HS-27A (cell line): ENCODE measurements around the gene CLK3.

ENCODE experiments used
- DNase-seq: peaks from one replicate; pipeline ENCODE4 v3.0.0-alpha.2; 2012; ENCODE audit warnings: low read depth, missing footprints

Gene CLK3

DNA sequence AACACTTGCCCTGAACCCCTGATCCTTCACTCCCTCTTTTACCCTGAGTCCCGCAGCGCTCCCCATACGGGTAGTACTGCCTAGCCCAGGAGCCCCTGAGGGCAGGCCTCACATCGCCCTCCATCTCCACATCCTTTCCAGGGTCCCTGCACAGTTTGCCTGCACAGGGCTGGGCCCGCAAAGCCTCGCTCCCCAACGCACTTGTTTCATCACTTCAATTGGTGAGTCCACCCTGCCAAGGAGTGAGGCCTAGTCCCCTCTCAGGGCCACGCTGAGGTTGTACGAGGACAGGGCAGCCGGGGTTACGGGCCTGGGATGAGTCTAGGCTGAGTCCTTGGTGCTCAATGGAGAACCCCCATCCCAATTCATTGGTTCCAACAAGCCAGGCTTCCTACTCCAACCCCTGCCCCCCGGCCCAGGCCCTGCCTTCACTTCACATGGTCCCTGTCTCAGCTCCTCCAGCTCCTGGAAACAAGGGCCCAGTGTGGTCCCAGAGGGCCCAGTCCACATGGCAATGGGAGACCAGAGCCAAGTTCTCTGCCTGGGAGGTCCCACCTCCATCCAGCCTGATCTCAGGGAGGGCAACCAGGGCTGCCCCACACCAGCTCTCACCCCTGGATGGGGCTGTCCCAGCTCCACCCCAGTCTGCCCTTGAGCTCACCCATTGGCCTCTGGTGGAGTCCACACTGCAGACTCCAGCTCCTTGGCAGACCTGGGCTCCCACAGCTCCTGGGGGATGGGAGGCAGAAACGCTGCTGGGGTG lies 12.4 kb upstream of the CLK3 start:
- no peak for DNase-seq

DNA sequence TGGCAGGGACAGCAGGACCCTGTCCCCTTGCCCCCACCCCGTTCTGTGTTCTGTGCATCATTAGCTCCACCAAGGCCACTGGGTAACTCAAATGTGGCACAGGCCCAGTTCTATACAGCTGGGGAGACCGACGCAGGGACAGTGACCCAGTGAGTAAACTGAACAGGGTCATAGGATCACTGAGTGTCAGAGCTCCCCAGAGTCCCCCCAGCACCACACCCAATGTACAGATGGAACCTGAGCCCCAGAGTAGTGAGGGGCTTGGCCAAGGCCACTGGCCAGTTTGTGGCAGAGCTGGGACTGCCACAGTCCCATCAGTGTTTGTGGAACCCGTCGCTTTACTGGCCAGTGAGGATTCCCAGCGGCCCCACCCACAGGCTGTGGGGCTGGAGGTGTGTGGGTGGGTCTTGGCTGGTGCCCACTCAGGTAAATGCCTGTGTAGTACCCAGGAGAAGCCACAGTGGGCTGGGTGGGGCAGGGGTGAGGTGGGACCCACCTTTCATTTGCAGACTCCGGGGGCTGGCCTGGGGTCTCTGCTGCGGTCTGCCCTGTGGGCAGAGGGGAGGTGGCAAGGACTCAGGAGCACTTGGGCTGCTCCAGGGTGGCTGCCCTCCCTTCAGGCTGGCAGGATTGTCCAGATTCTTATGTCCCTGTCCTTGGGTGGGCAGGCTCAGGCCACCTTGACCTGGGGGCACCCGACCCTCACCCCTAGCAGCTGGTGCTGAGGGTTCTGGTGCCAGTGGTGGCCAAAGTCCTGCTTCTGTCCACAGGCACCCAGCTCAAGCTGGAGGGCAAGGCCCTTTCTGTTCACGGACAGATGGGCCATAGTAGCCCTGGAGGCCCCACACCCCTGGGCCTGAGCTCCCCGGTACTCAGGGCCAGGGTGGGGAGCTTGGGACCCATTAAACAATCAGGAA lies 11.6 kb upstream of the CLK3 start:
- no peak for DNase-seq

DNA sequence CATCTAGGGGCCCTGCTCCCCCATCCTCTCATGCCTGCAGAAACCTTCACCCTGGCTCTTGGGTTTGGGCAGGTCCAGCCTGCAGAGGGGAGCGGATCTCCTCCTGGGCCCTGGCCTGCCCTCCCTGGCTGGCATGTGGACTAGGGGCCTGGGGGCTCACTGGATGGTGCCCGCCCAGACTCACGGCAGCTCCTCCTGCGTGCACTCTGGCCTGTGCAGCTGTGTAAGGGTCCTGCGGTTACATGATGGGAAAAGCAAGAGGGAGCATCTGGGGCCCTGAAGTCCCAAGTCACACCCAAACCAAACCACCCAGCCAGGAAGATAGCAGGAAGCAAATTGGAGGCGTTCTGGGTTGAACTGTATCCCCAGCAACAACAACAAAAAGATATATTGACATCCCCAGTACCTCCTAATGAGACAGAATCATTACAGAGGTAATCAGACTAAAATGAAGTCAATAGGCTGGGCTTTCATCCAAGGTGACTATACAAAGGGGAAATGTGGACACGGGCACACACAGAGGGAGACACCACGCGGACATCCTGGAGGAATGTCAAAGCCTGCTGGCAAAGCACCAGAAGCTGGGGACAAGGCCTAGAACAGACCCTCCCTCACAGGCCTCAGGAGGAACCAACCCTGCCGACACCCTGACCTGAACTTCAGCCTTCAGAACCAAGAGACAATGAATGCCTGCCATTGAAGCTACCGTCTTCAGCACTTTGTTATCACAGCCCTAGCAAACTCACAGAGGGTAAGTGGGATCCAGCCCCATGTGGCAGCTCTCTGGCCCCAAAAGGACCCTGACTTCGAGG lies 10.4 kb upstream of the CLK3 start:
- DNase-seq = no peak

DNA sequence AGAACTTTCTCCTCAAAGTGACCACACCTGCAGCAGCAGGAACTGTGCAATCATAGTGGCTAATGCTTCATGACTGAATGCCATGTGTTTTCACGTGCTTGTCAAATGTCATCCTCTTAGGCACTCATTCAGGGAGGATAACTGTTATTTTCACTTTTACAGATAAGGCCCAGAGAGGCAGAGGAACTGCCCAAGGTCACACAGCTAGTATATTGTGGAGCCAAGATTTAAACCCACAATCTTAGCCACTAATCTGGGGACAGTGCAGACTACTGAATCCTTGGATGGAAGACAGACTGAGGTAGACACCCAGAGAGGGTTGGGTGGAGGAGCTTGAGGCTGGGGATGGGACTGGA lies 9.9 kb upstream of the CLK3 start:
- no peak for DNase-seq

DNA sequence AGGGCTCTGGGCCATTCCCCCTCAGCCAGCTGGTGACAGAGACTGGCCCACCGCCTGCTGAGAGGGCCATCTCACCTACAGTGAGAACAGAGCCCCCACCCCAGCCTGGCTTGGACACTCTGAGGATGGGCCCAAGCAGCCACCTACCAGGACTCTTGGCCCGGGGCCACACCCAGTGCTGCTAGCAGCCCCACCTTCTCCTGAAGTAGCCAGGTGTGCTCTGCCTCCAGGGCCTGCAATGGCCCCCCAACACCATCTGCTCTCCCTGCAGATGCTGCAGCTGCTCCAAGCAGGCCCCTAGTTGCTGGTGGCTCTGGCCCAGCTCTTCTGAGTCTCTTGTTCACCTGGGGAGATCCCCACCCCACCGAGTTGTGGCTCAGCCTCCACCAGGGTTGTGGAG lies 6.8 kb upstream of the CLK3 start:
- DNase-seq = no peak

DNA sequence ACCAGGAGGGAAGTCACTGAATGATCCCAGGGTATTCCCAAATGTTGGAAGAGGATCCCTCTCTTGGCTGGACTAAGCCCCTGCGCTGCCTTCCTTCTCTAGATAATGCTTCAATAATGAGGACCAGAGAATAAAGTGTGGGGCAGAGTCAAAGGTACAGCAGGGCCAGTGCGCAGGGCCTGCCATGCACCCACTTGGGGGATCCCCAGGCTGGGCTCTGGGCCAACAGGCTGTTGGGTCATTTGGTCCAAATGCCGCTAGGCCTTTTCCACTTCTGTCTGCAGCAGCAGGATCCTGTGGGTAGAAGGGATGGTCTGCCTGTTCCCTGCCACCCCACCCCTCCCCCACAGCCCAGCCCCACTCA lies 5.7 kb upstream of the CLK3 start:
- no peak for DNase-seq

DNA sequence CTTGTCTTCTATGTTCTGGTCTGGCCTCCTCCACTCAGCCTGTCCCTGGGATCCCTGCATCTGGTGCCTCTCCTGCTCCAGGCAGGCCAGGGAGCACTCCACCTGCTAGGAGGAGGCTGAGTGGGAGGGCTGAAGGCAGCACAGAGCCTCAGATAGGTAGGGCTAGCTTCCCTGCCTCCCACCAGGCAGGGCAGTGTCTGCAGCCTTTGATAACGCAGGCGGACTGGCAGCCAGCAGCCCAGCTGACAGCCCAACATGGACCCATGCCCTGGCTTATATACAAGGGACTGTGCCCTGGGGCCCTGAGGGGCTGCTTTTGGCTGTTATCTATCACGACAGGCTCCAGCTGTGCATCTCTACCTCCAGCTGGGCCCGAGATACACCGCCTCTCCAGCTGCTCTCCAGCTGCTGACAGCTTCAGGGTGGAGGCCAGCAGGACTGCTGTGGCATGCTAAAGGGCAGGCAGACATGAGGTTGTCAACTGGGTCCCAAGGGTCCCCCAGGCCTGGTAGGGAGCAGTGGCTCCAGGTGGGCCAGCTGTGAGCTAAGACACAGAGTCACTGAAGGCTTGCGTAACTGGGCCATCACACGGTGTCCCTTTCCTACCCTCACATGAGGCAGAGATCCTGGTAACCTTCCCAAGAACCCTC lies 5.2 kb upstream of the CLK3 start:
- DNase-seq = no peak

DNA sequence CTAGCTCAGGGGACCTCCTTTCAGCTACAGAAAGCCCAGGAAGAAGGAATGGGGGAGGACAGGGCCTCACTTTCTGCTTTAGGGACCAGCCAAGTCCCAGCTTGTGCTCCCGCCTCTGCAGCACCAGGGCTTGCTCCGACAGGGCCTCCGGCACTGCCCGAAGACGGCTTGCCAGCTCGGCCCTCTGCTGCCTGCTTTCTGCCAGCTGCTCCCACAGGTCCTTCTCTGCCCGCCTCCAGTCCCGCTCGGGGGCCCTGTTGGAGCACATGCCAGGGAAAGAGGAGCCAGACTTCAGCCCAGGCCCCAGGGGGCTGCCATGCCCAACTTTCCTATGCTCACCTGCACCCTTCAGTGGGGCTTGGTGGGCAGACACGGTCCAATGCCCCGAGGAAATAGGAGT lies 4.3 kb upstream of the CLK3 start:
- DNase-seq = no peak

DNA sequence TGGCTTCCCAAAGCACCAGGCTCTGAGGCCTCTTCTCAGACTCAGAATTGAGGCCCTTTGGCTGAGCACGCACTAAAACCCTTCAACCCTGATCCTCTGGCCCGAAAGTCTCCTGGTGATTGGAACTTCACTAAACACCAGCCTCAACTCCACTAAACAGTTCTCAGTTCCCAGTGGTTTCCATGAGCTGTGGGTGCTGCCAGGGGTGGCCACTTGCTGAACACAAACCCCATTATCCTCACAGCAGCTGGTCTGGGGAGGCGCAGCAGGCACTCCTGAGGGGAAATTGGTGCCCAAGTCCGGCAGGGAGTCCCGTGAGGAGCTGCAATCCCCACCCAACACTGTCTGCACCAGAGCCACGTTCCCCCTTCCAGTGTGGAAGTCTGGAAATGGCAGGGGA lies 3.8 kb upstream of the CLK3 start:
- DNase-seq = no peak

DNA sequence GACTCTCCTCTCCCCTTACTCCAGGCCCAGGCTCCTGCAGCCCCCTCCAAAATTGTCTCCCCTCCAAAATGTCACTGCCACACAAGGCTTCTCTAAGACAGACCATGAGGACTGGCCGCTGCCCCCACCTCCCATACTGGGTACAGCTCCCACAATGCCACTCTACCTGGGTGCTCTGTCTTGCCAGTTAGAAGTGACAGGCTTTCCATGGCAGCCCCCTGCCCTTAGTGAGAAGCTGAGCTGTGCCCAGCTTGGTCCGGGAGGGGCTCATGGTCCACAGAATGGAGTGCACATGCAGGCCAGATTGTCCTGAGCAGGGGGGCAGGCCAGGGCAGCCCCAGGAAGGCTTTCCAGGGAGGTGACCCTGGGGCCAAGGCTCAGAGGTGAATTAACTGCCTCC lies 3.0 kb upstream of the CLK3 start:
- no peak for DNase-seq

DNA sequence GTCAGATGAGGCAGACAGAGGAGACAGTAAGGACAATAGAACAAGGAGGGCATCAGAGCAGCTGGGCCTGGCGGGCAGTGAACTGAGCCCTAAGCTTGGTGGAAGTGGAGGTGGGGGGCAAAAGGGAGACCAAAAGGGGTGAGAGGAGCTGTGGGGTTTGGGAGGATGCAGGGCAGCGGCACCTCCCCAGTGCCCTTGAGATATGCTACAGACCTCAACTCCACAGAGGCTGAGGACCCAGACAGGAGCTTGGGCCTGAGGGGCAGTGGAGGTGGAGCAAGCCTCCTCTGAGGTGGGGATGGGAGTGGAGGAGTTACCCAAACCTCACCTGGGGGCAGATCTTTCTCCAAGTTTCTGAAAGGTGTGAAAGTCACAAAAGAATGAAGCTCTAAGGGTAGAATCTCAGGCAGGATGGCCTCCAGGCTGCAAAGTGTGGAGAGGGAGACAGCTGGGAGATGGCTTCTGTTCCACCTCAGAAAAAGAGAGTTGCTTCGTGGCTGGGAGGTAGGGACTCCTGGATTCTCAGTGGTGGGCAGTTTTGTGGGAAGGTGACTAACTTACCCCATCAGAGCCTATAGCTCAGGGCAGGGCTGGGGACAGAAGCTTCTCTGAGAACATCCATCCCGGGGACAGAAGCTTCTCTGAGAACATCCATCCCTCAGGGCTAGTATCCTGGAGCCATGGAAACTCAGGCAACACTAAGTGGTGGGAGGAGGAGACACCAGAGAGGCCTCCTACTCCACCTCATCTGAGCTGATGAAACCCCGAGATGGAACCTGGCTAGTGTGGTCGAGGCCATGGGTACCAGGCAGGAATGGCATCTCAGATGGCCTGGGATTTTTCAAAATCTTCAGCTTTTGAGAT lies 2.3 kb upstream of the CLK3 start:
- no peak for DNase-seq

DNA sequence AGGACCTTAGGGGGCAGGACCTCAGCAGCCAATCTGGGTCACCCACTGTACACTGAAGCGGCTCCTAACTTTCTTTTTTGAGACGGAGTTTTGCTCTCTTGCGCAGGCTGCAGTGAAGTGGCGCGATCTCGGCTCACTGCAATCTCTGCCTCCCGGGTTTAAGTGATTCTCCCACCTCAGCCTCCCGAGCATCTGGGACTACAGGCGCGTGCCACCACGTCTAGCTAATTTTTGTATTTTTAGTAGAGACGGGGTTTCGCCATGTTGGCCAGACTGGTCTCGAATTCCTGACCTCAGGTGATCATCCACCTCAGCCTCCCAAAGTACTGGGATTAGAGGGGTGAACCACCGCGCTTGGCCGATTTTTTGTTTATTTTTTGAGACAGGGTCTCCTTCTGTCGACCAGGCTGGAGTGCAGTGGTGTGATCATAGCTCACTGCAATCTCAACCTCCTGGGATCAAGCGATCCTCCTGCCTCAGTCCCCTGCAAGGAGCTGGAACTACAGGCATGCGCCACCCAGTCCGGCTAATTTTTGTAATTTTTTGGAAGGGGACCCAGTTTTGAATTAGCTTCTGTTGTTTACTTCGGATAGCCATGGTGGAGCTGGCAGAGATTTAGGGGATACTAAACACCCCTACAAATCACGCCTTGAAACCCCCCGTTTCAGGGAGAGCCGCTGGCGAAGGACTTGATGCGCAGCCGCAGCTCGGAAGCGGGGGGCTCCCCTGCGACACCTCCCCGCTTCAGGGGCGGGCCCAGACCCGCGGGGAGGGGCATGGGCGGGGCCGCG lies 1.5 kb upstream of the CLK3 start:
- DNase-seq = no peak

DNA sequence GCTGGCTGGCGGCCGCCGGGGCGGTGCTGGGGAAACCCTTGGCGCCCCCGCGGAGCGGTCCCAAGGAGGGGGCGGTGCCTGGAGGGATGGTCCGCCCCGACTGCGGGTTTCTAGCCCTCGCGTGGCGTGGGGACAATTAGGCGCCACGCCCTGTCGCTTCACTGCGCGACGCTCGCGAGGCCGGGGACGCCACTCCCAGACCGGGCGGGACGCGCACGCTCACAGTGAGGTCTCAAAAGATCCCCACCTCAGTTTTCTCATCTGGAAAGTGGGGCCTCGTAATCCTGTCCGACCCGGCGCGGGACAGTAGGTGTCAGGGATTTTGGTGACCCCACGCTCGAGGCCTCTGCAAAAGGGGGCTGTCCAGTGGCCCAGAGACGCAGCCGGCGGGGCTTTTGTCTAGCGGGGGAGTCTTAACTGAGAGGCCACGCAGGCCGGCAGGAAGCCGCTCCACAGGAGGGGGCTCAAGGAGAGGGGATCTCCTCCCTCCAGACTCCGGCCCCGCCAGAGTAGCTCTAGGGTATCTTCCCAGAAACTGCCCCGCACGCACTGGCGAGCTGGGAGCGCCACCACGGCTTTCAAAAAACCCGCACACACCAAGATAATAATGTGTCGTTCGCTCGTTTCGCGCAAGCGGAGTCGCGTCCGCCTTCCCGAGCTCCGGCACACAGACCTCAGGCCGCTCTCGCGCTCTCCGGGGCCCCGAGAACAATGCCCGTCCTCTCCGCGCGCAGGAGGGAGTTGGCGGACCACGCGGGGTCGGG lies 710 bp upstream of the CLK3 start:
- peak; percentile 49 for DNase-seq

DNA sequence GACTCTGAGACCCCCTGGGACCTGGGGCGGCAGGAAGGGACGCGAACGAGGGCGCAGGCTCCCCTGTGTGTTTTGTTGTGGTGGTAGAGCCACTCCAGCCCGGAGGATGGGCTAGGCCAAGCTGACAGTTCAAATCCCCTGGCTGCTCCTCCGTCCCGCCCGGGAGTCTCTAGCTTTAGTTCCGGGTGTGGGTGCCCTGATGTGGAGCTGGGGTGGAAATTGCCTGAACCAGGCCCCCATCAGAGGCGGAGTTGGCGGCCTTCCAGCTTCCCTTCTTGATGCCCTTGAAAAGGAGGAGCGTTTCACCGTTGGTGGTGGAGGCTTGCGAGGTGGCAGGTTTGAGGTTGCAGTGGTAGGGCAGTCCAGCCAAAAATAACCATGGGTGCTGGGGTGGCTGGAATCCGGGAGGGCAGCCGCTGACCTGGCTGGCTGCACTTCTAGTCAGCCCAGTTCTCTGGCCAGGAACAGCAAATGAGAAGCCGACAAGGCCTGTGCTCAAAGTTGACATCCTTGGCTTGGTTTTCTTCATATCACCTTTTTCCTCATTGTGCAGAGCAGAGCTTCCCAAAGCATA lies 817 bp downstream of the CLK3 start:
- peak; percentile 57 for DNase-seq

DNA sequence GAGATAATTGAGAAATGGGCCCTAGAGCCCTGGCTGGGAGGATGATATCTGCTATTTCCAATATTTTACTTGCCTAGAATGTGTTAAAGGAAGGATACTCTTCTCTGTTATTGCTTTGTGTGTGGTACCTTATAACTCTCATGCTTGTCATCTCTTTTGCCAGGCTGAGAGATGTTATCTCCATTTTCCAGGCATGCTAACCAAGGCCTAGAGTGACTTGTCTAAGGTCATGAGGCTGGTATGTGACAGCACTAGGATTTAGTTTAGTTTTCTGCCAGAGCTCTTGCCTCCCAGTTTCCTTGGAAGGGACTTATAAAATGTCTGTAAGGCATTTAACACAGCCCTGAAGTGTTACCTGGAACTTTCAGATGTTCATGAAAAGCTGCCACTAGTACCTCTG lies 1.4 kb downstream of the CLK3 start:
- no peak for DNase-seq

DNA sequence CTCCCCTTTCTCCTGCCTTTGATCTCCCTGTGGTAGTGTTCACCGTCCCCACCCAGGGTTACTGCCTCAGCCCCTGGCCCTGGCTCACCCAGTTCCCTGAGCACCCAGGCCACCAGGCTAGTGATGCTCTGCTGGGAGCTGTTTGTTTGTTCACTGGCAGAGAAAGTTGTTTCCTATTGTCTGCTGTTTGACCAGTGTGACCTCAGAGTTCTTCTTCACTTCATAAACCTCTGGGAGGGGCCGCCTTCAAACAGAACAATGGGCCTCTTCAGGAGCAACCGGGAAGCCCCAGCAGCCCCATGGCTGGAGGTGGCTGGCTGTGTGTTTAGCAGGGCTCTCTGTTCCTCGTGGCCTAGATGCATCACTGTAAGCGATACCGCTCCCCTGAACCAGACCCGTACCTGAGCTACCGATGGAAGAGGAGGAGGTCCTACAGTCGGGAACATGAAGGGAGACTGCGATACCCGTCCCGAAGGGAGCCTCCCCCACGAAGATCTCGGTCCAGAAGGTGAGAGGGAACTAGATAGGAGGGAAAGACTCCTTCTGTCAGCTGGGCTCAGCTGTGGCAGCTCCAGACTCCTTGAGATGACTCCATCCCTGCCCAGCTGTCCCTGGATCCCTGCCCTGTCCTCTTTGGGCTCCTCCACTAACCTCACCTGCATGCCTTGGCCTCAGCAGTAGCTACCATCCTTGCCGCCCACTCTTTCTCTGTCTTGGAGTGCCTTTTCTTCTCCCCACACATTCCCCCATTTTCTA lies 3.4 kb downstream of the CLK3 start:
- no peak for DNase-seq

DNA sequence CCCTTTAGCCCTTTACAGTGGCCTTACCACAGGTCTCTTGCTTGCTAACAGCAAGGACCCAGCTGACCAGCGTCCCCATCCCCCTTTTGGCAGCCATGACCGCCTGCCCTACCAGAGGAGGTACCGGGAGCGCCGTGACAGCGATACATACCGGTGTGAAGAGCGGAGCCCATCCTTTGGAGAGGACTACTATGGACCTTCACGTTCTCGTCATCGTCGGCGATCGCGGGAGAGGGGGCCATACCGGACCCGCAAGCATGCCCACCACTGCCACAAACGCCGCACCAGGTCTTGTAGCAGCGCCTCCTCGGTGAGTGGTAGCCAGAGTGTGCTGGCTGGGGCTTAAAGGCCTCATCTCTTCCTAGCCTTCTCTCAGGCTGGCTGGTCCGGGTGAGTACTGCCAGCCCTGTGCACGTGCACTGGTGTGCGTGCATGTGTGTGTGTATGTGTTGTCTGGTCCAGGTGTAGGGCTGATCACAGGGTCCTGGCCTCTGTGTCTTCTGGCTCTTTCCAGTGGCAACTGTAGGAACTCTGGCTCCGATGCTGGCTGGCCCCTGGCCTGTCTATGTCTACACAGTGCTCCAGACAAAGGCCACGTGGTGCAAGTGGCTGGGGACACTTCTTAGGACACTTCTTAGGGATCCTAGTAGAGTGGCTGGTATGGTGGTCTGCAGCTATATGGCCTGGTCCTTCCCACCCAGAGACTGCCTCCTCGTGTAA lies 4.4 kb downstream of the CLK3 start:
- no peak for DNase-seq
